Keratinocyte (primary cell): ENCODE data around the gene STEAP1B. TPM values are rescaled to one million over a fixed set of nuclear protein-coding genes. Genes with fewer than 3 reads are reported as not detected.
A peak's percentile ranks its signal among the peaks of the same experiment; 100 is the strongest.
"Not testable (repeated sequence)": the region's sequence is repeated elsewhere in the genome, so short reads cannot be mapped to it uniquely, and the experiment has no call there.

Source experiments
- DNase-seq: peaks from one replicate; pipeline ENCODE4 v3.0.0-alpha.2; 2011; ENCODE audit warnings: low read depth, missing footprints, low spot score
- FAIRE-seq: peaks from 2 replicates; lab custom pipeline; 2011; peaks lifted over from hg19 to GRCh38; lab: Jason Lieb, UNC
- H2AFZ ChIP-seq: 2 replicates; pipeline ENCODE4 v1.6.0; 2012; ENCODE audit warnings: low read length, control low read depth, inconsistent platforms; ENCODE audit not compliant: control insufficient read depth
- H3K27ac ChIP-seq: 2 replicates; pipeline ENCODE4 v1.5.1; 2011; ENCODE audit warnings: low read length; ENCODE audit not compliant: control insufficient read depth, insufficient read depth
- H3K27me3 ChIP-seq: 3 replicates; pipeline ENCODE4 v1.6.0; 2011; ENCODE audit warnings: low read length; ENCODE audit not compliant: control insufficient read depth, insufficient read depth; ENCODE audit errors: extremely low read depth
- H3K36me3 ChIP-seq, 2 experiments: 2 replicates in 1 of 2; 3 replicates in 1 of 2; pipeline ENCODE4 v1.5.1; 2011; ENCODE audit warnings: low read length in 2 of 2, mild to moderate bottlenecking in 1 of 2; ENCODE audit not compliant: control insufficient read depth in 2 of 2, insufficient read depth in 2 of 2; ENCODE audit errors: extremely low read depth in 1 of 2
- H3K4me1 ChIP-seq: 3 replicates; pipeline ENCODE4 v1.5.1; 2011; ENCODE audit warnings: low read length; ENCODE audit not compliant: control insufficient read depth, insufficient read depth; ENCODE audit errors: extremely low read depth
- H3K4me2 ChIP-seq: 3 replicates; pipeline ENCODE4 v1.6.0; 2011; ENCODE audit warnings: low read depth, low read length; ENCODE audit not compliant: control insufficient read depth, insufficient read depth; ENCODE audit errors: extremely low read depth
- H3K4me3 ChIP-seq, 3 experiments: fragments of 200-600 bp in 1 of 3; sonication (generic) in 1 of 3; 2 replicates in 2 of 3; 3 replicates in 1 of 3; pipeline ENCODE4 v1.5.1; 2011 to 2016; ENCODE audit warnings: low read length in 3 of 3, mild to moderate bottlenecking in 3 of 3, control low read depth in 2 of 3, inconsistent platforms in 1 of 3, low read depth in 1 of 3, mixed read lengths in 1 of 3, mixed run types in 1 of 3, moderate library complexity in 1 of 3; ENCODE audit not compliant: control insufficient read depth in 2 of 3, insufficient read depth in 2 of 3; ENCODE audit errors: extremely low read depth in 1 of 3
- H3K79me2 ChIP-seq: 2 replicates; pipeline ENCODE4 v1.6.0; 2012; ENCODE audit warnings: low read length; ENCODE audit not compliant: control insufficient read depth, insufficient read depth
- H3K9ac ChIP-seq: 3 replicates; pipeline ENCODE4 v1.6.0; 2011; ENCODE audit warnings: low read length; ENCODE audit not compliant: control insufficient read depth, insufficient read depth; ENCODE audit errors: extremely low read depth
- H3K9me1 ChIP-seq: 3 replicates; pipeline ENCODE4 v1.6.0; 2011; ENCODE audit warnings: low read length; ENCODE audit not compliant: control insufficient read depth, insufficient read depth; ENCODE audit errors: extremely low read depth
- H3K9me3 ChIP-seq: 2 replicates; pipeline ENCODE4 v1.5.1; 2012; ENCODE audit warnings: low read depth, low read length; ENCODE audit not compliant: control insufficient read depth
- H4K20me1 ChIP-seq: 3 replicates; pipeline ENCODE4 v1.6.0; 2011; ENCODE audit warnings: low read length; ENCODE audit not compliant: control insufficient read depth, insufficient read depth; ENCODE audit errors: extremely low read depth
- EZH2 ChIP-seq: IDR thresholded peaks from one replicate; pipeline ENCODE4 v1.6.1; 2012; ENCODE audit warnings: inconsistent platforms, mild to moderate bottlenecking, low read length, moderate library complexity
- dilution Hi-C: fragments of 300-500 bp; cut with MboI; formaldehyde crosslinking; loops from one replicate; pipeline ENCODE4 v1.7.0; 2020; ENCODE audit warnings: low sequenced_read_pairs; ENCODE audit not compliant: extremely low pct_ligation_motif_present
- polyA plus RNA-seq, 5 experiments: library from polyadenylated mRNA; depleted of rRNA in 3 of 5; stranded (reverse) in 3 of 5; stranded (forward) in 1 of 5; unstranded in 1 of 5; fragments of >200 nt; gene quantifications; 1 replicate in 1 of 5; 2 replicates in 3 of 5; 3 replicates in 1 of 5; pipeline versions ENCODE4 v1.2.1 to v1.2.3, GENCODE V29; 2011 to 2012; ENCODE audit warnings: missing spikeins in 2 of 5, low read depth in 1 of 5, low replicate concordance in 1 of 5
- TF ChIP-seq, protein P1 (sequence below), 3 experiments: IDR thresholded peaks in 1 of 3; conservative IDR thresholded peaks in 1 of 3; optimal IDR thresholded peaks in 1 of 3; 2 replicates in 2 of 3; 3 replicates in 1 of 3; pipeline versions ENCODE3 to v1.5.1; 2011; ENCODE audit warnings: low read length in 3 of 3, mild to moderate bottlenecking in 3 of 3, moderate library complexity in 2 of 3, control low read depth in 1 of 3, inconsistent platforms in 1 of 3; ENCODE audit not compliant: insufficient read depth in 2 of 3; ENCODE audit errors: extremely low read depth in 1 of 3

Gene STEAP1B
- polyA plus RNA-seq, 1 donor (not counting 4 experiments of a cell fraction or from before 2014, with no cell fraction given), result 18.9 TPM

DNA sequence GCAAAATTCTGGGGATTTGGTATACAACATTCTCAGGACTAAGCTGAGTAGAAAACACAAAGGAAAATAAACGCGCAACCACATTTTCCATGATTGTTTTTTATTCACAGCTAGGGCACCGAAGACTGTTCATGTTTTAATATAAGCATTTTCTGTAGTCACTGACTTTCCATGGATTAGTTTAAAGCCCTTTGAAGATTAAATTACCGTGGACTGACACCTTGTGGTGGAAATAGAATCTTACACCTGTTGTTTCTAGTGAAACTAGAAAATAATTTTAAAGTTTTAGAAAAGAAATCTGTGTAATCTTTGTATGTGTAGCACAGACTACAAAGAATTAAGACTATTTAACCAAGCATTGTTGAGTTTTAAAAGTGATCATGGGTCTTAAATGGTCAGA, 1.3 kb upstream of the STEAP1B start:
- H3K9me1 ChIP-seq, dilution Hi-C loops, H3K4me2 ChIP-seq, H3K79me2 ChIP-seq, H3K9me3 ChIP-seq, H3K4me1 ChIP-seq, H3K9ac ChIP-seq, H4K20me1 ChIP-seq, H3K27me3 ChIP-seq, H2AFZ ChIP-seq, FAIRE-seq, H3K27ac ChIP-seq, DNase-seq, H3K36me3 ChIP-seq, H3K4me3 ChIP-seq: not testable (repeated sequence)
- TF ChIP-seq, protein P1, sequence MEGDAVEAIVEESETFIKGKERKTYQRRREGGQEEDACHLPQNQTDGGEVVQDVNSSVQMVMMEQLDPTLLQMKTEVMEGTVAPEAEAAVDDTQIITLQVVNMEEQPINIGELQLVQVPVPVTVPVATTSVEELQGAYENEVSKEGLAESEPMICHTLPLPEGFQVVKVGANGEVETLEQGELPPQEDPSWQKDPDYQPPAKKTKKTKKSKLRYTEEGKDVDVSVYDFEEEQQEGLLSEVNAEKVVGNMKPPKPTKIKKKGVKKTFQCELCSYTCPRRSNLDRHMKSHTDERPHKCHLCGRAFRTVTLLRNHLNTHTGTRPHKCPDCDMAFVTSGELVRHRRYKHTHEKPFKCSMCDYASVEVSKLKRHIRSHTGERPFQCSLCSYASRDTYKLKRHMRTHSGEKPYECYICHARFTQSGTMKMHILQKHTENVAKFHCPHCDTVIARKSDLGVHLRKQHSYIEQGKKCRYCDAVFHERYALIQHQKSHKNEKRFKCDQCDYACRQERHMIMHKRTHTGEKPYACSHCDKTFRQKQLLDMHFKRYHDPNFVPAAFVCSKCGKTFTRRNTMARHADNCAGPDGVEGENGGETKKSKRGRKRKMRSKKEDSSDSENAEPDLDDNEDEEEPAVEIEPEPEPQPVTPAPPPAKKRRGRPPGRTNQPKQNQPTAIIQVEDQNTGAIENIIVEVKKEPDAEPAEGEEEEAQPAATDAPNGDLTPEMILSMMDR (optimal IDR thresholded peaks at IDR 0.05 in 1 of 3, IDR thresholded peaks at IDR 0.05 in 1 of 3, conservative IDR thresholded peaks at IDR 0.05 in 1 of 3; ENCODE audit: extremely low read depth in 1 of 3, insufficient read depth in 2 of 3, low read length in 3 of 3), result peak in 1 of 3 experiments; percentile 16

DNA sequence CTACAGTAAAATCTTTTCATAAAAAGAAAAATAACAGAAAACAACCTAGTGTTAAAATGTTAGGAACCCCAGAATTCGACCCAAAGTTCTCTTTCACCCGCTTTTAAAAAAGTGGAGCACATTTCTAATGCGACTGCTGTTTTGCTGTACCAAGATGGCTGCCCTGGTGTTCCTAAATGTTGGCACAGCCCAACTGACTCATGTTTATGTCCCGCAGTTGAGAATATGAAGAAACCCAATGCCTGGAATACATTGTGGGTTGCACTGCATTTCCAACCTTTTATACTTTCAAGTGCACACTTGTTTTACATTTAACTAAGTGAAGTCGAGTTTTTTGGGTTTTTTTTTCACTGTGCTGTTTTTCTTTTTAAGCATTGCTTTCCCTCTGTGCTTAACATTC, 944 bp downstream of the STEAP1B start:
- no peaks in the 10 kb centered on the region for H3K36me3 ChIP-seq
- TF ChIP-seq EZH2, result no peak
- TF ChIP-seq, protein P1 (optimal IDR thresholded peaks at IDR 0.05 in 1 of 3, IDR thresholded peaks at IDR 0.05 in 1 of 3, conservative IDR thresholded peaks at IDR 0.05 in 1 of 3; ENCODE audit: extremely low read depth in 1 of 3, insufficient read depth in 2 of 3, low read length in 3 of 3), result no peak
- H4K20me1 ChIP-seq, result no peaks in the 10 kb centered on the region
- H3K4me3 ChIP-seq, result no peak overlapping the region
- FAIRE-seq (no peak), DNase-seq (no peak)
- H3K9ac ChIP-seq, result no peak overlapping the region
- no peak overlapping the region for H2AFZ ChIP-seq
- peak overlapping the region; percentile 27 for H3K4me2 ChIP-seq
- H3K27ac ChIP-seq, result no peak overlapping the region
- dilution Hi-C loops, result no loop called here
- no peaks in the 10 kb centered on the region for H3K27me3 ChIP-seq
- no peaks in the 10 kb centered on the region for H3K9me1 ChIP-seq
- H3K79me2 ChIP-seq, result peaks cover 4% of the 10 kb centered on the region
- H3K4me1 ChIP-seq, result peaks cover 7% of the 10 kb centered on the region
- no peaks in the 10 kb centered on the region for H3K9me3 ChIP-seq

DNA sequence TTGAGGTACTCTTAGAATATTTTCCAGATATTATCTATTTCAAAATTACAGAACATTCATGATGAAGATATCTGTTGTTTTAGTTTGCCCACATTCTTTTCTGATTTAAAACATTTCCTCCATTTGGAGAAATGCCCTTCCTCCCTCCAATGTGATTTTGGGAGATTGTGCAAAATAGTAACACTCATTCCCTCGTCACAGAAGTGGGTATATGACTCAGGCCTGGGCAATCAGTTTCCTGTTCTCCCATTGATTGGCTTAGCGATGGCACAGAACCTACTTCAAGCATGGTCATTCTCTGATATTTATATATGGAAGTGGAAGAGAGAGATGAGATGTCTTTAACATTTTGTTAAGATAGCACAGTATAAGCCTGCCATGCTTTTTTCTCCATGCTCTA, 3.1 kb downstream of the STEAP1B start:
- H2AFZ ChIP-seq, H3K9ac ChIP-seq, H4K20me1 ChIP-seq, H3K36me3 ChIP-seq, dilution Hi-C loops, H3K4me3 ChIP-seq, H3K27me3 ChIP-seq, H3K4me1 ChIP-seq, H3K9me3 ChIP-seq, H3K79me2 ChIP-seq, H3K9me1 ChIP-seq, DNase-seq, FAIRE-seq: not testable (repeated sequence)
- Histone ChIP-seq H3K27ac (peak overlapping the region; percentile 70), H3K4me2 (peak overlapping the region; percentile 32)

DNA sequence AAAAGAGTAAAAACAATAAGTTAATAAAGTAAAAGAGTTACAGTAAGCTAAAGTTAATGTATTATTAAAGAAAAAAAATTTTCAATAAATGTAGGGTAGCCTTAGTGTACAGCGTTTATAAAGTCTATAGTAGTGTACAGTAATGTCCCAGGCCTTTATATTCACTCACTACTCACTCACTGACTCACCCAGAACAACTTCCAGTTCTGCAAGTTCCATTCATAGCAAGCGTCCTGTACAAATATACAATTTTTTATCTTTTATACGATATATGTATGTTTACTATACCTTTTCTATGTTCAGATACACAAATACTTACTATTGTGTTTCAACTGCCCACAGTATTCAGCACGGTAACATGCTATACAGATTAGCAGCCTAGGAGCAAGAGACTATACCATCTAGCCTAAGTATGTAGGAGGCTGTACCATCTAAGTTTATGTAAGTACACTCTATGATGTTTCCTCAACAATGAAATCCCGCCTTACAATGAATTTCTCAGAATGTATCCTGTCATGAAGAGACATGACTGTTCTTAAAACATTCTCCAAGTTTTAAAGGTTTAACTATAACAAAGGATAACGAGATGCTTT, 3.6 kb downstream of the STEAP1B start:
- FAIRE-seq, result peak; percentile 66
- peak overlapping the region; percentile 48 for H3K4me2 ChIP-seq
- DNase-seq, result peak; percentile 11
- H3K9me1 ChIP-seq, H3K79me2 ChIP-seq, H3K36me3 ChIP-seq, H3K9me3 ChIP-seq, H4K20me1 ChIP-seq, H3K4me3 ChIP-seq, H3K4me1 ChIP-seq, H3K27me3 ChIP-seq, dilution Hi-C loops, H3K9ac ChIP-seq, H2AFZ ChIP-seq: not testable (repeated sequence)
- peak overlapping the region; percentile 70 for H3K27ac ChIP-seq
